WTC11 (cell line): Measurements from ENCODE around the gene OGDH. TPM values are rescaled to one million over a fixed set of nuclear protein-coding genes. Genes with fewer than 3 reads are reported as not detected.
A peak's percentile ranks its signal among the peaks of the same experiment; 100 is the strongest.

ENCODE experiments used
- CDX4 ChIP-seq: fragments of 250-450 bp; sonication (Bioruptor Pico); IDR thresholded peaks from 2 replicates; pipeline ENCODE4 v1.9.0; 2021; ENCODE audit warnings: moderate library complexity, mild to moderate bottlenecking, inconsistent platforms, borderline replicate concordance
- CTCF ChIP-seq: fragments of 200-600 bp; IDR thresholded peaks from 2 replicates; pipeline ENCODE4 v1.8.0; 2022; ENCODE audit warnings: antibody characterized with exemption
- E2F1 ChIP-seq: sonication (generic); formaldehyde crosslinking; IDR thresholded peaks from 2 replicates; pipeline ENCODE4 v1.8.0; 2022; ENCODE audit warnings: mild to moderate bottlenecking, missing genetic modification reagents
- ETV6 ChIP-seq: sonication (generic); formaldehyde crosslinking; IDR thresholded peaks from 2 replicates; pipeline ENCODE4 v1.8.1; 2022; ENCODE audit warnings: mild to moderate bottlenecking, missing genetic modification reagents
- FOXP1 ChIP-seq: sonication (generic); formaldehyde crosslinking; IDR thresholded peaks from 2 replicates; pipeline ENCODE4 v1.8.0; 2022; ENCODE audit warnings: missing genetic modification reagents, mild to moderate bottlenecking, moderate library complexity, borderline replicate concordance
- JUN ChIP-seq: sonication (generic); formaldehyde crosslinking; IDR thresholded peaks from 2 replicates; pipeline ENCODE4 v1.8.0; 2023; ENCODE audit warnings: mild to moderate bottlenecking, missing genetic modification reagents
- MXD4 ChIP-seq: fragments of 250-450 bp; sonication (Bioruptor Pico); IDR thresholded peaks from 2 replicates; pipeline ENCODE4 v1.8.0; 2021; ENCODE audit warnings: mild to moderate bottlenecking, moderate library complexity, borderline replicate concordance
- NFATC4 ChIP-seq: fragments of 250-450 bp; sonication (Bioruptor Pico); IDR thresholded peaks from 2 replicates; pipeline ENCODE4 v1.9.0; 2021; ENCODE audit warnings: mild to moderate bottlenecking
- NFE2L1 ChIP-seq: sonication (generic); formaldehyde crosslinking; IDR thresholded peaks from 2 replicates; pipeline ENCODE4 v1.8.1; 2023; ENCODE audit warnings: missing genetic modification reagents
- NR1H2 ChIP-seq: sonication (generic); formaldehyde crosslinking; IDR thresholded peaks from 2 replicates; pipeline ENCODE4 v1.9.0; 2021; ENCODE audit warnings: mild to moderate bottlenecking, moderate library complexity, missing genetic modification reagents
- NR3C1 ChIP-seq: sonication (generic); formaldehyde crosslinking; conservative IDR thresholded peaks from 2 replicates; pipeline ENCODE4 v1.8.1; 2023; ENCODE audit warnings: low read depth, mild to moderate bottlenecking, missing genetic modification reagents
- PRRX2 ChIP-seq: fragments of 250-450 bp; sonication (Bioruptor Pico); IDR thresholded peaks from 2 replicates; pipeline ENCODE4 v1.8.0; 2021; ENCODE audit warnings: mild to moderate bottlenecking
- RORB ChIP-seq: fragments of 250-450 bp; sonication (Bioruptor Pico); IDR thresholded peaks from 2 replicates; pipeline ENCODE4 v1.9.0; 2021; ENCODE audit warnings: mild to moderate bottlenecking
- SMAD3 ChIP-seq: sonication (generic); formaldehyde crosslinking; IDR thresholded peaks from 2 replicates; pipeline ENCODE4 v1.8.0; 2022; ENCODE audit warnings: missing genetic modification reagents, mild to moderate bottlenecking, borderline replicate concordance
- STAT6 ChIP-seq: sonication (generic); formaldehyde crosslinking; conservative IDR thresholded peaks from 2 replicates; pipeline ENCODE4 v1.8.1; 2023; ENCODE audit warnings: mild to moderate bottlenecking, low read depth, missing genetic modification reagents, moderate library complexity
- TCF7 ChIP-seq: sonication (generic); formaldehyde crosslinking; IDR thresholded peaks from 2 replicates; pipeline ENCODE4 v1.8.0; 2022; ENCODE audit warnings: mild to moderate bottlenecking, low read depth, missing genetic modification reagents, moderate library complexity
- TEAD4 ChIP-seq: sonication (generic); formaldehyde crosslinking; IDR thresholded peaks from 2 replicates; pipeline ENCODE4 v1.8.0; 2022; ENCODE audit warnings: mild to moderate bottlenecking, missing genetic modification reagents
- USF1 ChIP-seq: sonication (generic); formaldehyde crosslinking; IDR thresholded peaks from 2 replicates; pipeline ENCODE4 v1.8.0; 2022; ENCODE audit warnings: mild to moderate bottlenecking, missing genetic modification reagents
- USF2 ChIP-seq: sonication (generic); formaldehyde crosslinking; IDR thresholded peaks from 2 replicates; pipeline ENCODE4 v1.8.1; 2023; ENCODE audit warnings: mild to moderate bottlenecking, missing genetic modification reagents, moderate library complexity
- ZNF138 ChIP-seq: sonication (generic); formaldehyde crosslinking; conservative IDR thresholded peaks from 2 replicates; pipeline ENCODE4 v1.8.1; 2022; ENCODE audit warnings: mild to moderate bottlenecking, moderate library complexity, missing genetic modification reagents
- ZNF219 ChIP-seq: sonication (generic); formaldehyde crosslinking; IDR thresholded peaks from 2 replicates; pipeline ENCODE4 v1.8.0; 2023; ENCODE audit warnings: missing genetic modification reagents, mild to moderate bottlenecking, borderline replicate concordance
- ZNF232 ChIP-seq: sonication (generic); formaldehyde crosslinking; IDR thresholded peaks from 2 replicates; pipeline ENCODE4 v1.8.0; 2022; ENCODE audit warnings: mild to moderate bottlenecking, missing genetic modification reagents
- ZNF396 ChIP-seq: fragments of 250-450 bp; sonication (Bioruptor Pico); IDR thresholded peaks from 2 replicates; pipeline ENCODE4 v1.8.0; 2021; ENCODE audit warnings: mild to moderate bottlenecking, moderate library complexity, borderline replicate concordance
- ZNF416 ChIP-seq: fragments of 250-450 bp; sonication (Bioruptor Pico); IDR thresholded peaks from 2 replicates; pipeline ENCODE4 v1.9.0; 2021; ENCODE audit warnings: mild to moderate bottlenecking, inconsistent platforms
- ZNF423 ChIP-seq: fragments of 250-450 bp; sonication (Bioruptor Pico); IDR thresholded peaks from 2 replicates; pipeline ENCODE4 v2.1.2; 2022; ENCODE audit warnings: mild to moderate bottlenecking, moderate library complexity
- ZNF425 ChIP-seq: fragments of 250-450 bp; sonication (Bioruptor Pico); conservative IDR thresholded peaks from 2 replicates; pipeline ENCODE4 v1.9.0; 2021; ENCODE audit warnings: mild to moderate bottlenecking
- ZNF512 ChIP-seq: sonication (generic); formaldehyde crosslinking; IDR thresholded peaks from 2 replicates; pipeline ENCODE4 v1.8.1; 2022; ENCODE audit warnings: missing genetic modification reagents, borderline replicate concordance
- ZNF671 ChIP-seq: fragments of 250-450 bp; sonication (Bioruptor Pico); IDR thresholded peaks from 2 replicates; pipeline ENCODE4 v1.8.0; 2021; ENCODE audit warnings: mild to moderate bottlenecking
- total RNA-seq: library from RNA; stranded (reverse); gene quantifications from 3 replicates; pipeline ENCODE4 v1.2.3, GENCODE V29; 2021

Gene OGDH
- total RNA-seq, 1 experiment from 2014 or later: 79.6 TPM

- TF ChIP-seq ZNF425 (CRISPR knock-in tag) (no peak), ZNF512 (CRISPR knock-in tag) (no peak), USF2 (CRISPR knock-in tag) (no peak), ETV6 (peak; percentile 98), JUN (peak; percentile 44; the same call in 1 of the 2 replicates), NFATC4 (no peak), ZNF232 (CRISPR knock-in tag) (peak; percentile 95), SMAD3 (CRISPR knock-in tag) (peak; percentile 77; the same call in 1 of the 2 replicates), USF1 (CRISPR knock-in tag) (peak; percentile 62), ZNF671 (CRISPR knock-in tag) (no peak), ZNF423 (CRISPR knock-in tag) (no peak), STAT6 (CRISPR knock-in tag) (no peak), E2F1 (CRISPR knock-in tag) (no peak), ZNF416 (no peak), RORB (CRISPR knock-in tag) (no peak), ZNF396 (CRISPR knock-in tag) (no peak), TCF7 (CRISPR knock-in tag) (no peak; the same call in 1 of the 2 replicates), FOXP1 (CRISPR knock-in tag) (peak; percentile 92), CTCF (no peak), NR1H2 (no peak; the same call in 1 of the 2 replicates), ZNF219 (CRISPR knock-in tag) (peak; percentile 66; the same call in 1 of the 2 replicates), CDX4 (CRISPR knock-in tag) (no peak), PRRX2 (CRISPR knock-in tag) (no peak), MXD4 (CRISPR knock-in tag) (no peak), ZNF138 (no peak), TEAD4 (CRISPR knock-in tag) (no peak; the same call in 1 of the 2 replicates), NR3C1 (CRISPR knock-in tag) (no peak), NFE2L1 (CRISPR knock-in tag) (peak; percentile 74; the same call in 1 of the 2 replicates)
These were observed 32.8 kb upstream of the OGDH start, which contains the start of gene DDX56 (continued) for GRCh38 chr7:44573464-44574286.
